ENCODE data around the gene HELZ.
"Not testable (repeated sequence)": the region's sequence is repeated elsewhere in the genome, so short reads cannot be mapped to it uniquely, and the experiment has no call there.

Gene HELZ

DNA sequence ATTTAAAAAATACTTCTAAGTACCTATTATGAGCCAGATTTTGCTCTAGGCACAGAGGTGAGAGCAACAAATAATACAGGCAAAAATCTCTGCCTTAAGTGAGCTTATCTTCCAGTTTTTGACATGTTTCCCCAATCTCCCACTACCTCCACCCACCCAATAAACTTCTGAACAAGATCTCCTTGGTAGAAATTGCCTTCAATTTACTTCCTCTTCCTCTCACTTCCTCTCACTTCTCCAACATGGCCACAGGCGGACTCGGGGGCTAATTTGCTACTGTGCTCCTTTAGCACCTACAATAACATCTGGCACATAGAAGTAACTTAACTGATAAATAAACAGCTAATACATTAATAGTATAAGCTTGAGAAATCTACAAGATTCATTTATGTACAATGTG, 118.0 kb downstream of the HELZ start:
- FAIRE-seq (no peak), DNase-seq (ENCODE audit: insufficient read length, low spot score) (no peak)

DNA sequence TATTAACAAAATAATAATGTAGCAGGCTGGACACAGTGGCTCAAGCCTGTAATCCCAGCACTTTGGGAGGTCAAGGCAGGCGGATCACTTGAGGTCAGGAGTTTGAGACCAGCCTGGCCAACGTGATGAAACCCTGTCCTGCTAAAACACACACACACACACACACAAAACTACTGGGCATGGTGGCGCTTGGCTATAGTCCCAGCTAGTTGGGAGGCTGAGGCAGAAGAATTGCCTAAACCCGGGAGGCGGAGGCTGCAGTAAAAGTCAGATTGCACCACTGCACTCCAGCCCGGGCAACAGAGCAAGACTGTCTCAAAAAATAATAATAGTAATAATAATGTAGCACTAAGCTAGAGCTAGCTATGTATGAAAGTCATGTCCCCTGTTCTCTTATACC, 118.5 kb downstream of the HELZ start:
- not testable (repeated sequence) for DNase-seq (ENCODE audit: insufficient read length, low spot score); FAIRE-seq

DNA sequence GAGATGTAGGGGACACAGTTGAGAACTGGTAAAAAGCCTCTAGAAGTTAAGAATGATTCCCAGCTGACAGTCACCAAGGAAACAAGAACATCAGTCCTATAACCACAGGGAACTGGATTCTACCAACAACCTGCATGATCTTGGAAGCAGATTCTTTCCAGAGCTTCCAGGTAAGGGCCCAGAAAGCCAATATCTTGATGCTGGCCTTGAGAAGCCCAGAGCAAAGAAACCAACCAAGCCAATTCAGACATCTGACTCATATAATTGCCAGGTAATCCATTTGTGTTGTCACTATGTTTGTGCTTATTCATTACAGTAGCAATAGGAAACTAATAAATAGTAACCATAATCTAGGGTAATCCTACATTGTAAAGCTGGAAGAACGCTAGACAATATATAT, 119.1 kb downstream of the HELZ start:
- DNase-seq (ENCODE audit: insufficient read length, low spot score): no peak
- no peak for FAIRE-seq

DNA sequence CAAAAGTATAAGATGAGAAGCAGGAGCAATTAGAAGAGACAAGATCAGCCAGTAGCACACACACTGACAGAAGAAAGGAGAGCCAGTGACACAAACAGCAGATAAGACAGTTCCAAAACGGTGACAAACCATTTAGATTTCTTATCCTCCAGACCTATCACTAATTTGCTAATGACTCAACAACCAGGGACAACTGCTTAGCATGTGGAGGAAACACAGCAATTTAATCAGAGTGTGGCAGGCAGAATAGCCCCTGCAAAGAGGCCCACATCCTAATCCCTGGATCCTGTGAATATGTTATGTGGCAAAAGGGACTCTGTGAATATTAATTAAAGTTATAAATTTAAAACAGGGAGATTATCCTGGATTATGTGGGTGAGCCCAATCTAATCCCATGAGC, 119.6 kb downstream of the HELZ start:
- no peak for FAIRE-seq

DNA sequence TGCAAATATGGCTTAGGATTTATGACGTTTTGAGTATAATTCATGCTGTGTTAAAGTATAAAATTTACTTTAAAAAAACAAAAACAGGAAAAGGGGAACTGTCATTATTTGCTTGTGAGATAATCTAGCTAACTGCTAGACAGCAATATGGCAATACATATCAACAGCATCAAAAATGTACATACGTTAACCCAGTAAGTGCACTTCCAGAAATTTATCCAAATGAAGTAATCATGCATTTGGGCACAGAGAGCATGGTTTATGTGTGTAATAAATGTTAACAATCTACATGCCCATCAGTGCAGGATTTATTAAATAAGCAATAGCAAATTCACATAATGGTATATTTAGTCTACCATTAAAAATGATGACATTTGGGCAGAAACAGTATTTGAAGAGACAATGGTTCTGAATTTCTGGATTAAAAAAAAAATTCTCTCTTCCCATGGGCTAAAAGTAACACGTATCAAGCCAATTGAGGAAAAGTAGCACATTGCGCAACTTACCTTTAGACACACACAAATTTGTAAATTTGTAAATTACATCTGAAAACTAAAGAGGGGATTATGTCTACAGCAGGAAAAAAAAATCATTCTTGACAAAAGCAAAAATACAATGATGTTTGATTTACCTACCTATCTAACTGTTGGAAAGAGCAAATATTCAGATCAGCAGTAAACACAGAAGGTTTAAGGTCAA, 120.4 kb downstream of the HELZ start:
- FAIRE-seq (no peak), DNase-seq (ENCODE audit: insufficient read length, low spot score) (no peak)

More for the DNA sequence above, 119.6 kb downstream of the HELZ start:
- no peak for DNase-seq (ENCODE audit: insufficient read length, low spot score)

DNA sequence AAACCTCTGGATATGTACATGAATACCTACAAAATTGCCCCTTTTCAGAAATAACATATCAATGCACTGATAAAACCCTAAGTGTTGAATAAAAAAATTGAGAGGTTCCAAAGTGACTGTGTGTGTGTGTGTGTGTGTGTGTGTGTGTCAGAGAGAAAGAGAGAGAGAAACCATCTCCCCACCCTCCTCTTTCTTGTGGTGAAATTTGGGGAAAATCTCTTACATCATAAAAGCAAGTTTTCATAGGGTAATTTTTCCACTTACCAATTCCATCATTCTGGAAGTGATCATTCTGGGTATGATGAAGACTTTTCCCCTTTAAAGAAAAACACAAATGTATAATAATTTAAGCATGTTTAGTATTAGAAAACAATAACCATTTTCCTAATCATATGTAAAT, 121.3 kb downstream of the HELZ start:
- no peak for FAIRE-seq
- no peak for DNase-seq (ENCODE audit: insufficient read length, low spot score)

DNA sequence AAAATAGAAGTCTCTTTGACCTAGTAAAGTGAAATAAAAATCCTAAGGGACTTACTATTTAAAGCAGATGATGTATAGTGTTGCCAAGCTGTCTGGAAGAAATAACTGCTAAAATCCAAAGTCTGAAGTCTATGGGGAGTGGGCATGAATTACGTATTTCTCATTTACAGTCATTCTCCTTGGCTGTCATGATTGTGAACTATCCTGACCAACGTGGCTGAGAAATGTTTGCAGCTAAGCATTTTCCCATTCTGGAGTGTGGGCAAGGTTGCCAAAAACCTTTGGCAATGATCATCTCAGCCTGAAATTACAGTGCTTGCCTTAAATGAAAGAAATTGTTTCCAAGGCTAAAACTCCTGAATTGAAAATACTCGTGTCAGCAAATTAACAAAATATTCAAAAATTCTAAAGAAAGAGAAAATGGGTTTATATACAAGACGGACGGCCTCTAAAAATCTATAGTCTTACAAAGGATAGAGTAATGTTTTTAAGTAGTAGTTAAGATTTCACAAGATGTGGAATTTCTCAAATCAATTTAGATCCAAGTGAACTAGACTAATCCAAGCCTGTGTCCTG, 123.6 kb downstream of the HELZ start:
- no peak for DNase-seq (ENCODE audit: insufficient read length, low spot score)
- no peak for FAIRE-seq

DNA sequence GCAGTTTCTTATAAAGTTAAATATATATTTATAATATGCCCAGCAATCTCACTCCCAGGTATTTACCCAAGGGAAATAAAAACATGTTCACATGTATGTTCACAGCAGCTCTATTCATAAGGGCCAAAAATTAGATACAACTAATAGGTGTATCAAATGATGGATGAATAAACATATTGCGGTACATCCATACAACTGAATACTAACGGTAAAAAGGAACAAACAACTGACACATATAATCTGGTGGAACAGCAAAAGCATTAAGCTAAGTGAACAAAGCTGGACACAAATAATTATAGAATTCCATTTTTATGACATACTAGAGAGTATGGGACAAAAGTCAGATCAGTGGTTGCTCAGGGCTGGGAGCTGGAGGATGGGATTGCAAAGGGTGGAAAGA, 125.9 kb downstream of the HELZ start:
- FAIRE-seq (peak; percentile 80), DNase-seq (ENCODE audit: insufficient read length, low spot score) (no peak)

DNA sequence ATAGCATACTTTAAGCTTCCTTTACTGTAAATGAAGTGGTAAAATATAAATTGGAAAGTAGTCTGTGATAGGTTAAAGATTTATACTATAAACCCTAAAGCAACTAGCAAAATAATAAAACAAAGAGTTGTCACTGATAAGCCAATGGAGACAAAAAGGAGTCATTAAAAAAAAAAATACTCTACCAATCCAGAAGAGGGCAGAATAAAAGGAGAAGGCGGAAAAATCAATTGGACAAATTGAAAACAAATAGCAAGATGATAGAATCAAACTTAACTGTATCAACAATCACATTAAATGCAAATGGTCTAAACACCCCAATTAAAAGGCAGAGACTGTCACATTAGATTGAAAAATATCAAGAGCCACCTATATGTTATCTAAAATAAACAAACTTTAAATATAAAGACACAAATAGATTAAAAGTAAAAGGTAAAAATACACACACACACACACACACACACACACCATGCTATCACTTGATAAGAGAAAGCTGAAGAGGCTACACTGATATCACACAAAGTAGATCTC, 128.9 kb downstream of the HELZ start:
- DNase-seq (ENCODE audit: insufficient read length, low spot score) (no peak), FAIRE-seq (peak; percentile 16)

DNA sequence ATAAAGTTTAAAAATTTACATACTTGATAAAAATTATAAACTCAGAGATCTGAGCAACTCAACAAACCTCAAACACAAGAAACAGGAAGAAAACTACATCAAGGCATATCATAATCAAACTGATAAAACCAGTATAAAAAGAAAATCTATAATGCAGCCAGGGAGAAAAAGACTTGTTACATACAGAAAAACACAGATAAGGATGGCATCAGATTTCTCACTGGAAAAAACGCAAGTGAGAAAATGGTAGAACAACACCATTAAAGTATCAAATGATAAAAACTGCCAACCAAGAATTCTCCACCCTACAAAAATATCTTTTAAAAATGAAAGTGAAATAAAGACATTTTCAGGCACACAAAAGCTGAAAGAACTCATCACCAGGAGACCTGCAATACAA, 129.6 kb downstream of the HELZ start:
- DNase-seq (ENCODE audit: insufficient read length, low spot score): no peak
- no peak for FAIRE-seq

DNA sequence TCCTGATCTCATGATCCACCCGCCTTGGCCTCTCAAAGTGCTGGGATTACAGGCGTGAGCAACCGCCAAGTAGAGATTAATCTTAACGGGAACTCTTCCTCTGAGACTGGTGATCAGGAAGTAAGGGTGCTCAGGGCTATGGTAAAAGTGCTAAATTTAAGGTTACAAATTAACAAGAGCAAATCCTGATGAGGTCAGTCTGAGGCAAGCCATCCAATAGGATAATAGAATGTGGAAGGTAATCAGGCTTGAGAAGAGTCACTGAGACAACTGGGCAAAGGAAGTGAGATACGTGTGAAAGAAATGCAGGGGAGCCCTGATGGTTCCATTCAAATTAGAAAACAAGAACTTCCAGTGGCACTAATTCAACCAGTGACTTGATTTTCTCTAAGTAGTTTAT, 131.5 kb downstream of the HELZ start:
- no peak for FAIRE-seq
- DNase-seq (ENCODE audit: insufficient read length, low spot score): no peak

DNA sequence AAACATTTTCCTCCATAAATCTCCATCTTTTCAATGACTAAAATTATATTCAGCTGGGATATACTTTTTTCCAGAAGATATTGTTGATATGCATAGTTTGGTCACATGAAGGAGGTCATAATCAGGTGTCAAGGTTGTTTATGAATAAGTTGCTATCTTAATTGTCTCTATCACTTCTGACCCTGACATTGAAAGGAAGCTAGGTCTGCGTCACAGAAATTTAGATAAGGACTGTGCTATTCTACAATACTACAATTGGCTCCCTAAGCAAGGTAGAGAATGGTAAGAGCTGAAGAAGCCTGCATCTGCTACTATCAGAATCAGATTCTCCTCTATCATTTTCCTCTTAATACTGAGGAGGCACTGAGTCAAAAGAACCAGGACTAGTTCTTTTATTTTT, 133.2 kb downstream of the HELZ start:
- FAIRE-seq: no peak
- no peak for DNase-seq (ENCODE audit: insufficient read length, low spot score)

DNA sequence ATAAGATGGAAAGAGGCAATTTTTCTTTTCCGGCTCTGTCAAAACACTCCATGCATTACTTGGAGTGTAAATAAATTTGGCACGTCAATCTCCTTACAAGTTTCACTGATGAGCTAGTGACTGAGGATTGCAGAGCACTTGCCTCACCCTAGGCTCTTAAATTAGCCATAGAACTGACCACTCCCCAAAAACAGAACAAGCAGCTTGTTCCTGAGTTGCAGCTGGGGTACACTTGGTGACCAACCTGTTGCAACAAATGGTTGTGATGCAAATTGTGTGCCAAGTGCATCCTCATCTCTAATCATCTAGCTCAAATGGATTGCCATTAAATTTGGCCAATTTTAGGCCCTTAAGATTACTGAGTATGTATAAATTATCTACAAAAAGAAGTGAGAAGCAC, 133.7 kb downstream of the HELZ start:
- no peak for FAIRE-seq
- DNase-seq (ENCODE audit: insufficient read length, low spot score): no peak

DNA sequence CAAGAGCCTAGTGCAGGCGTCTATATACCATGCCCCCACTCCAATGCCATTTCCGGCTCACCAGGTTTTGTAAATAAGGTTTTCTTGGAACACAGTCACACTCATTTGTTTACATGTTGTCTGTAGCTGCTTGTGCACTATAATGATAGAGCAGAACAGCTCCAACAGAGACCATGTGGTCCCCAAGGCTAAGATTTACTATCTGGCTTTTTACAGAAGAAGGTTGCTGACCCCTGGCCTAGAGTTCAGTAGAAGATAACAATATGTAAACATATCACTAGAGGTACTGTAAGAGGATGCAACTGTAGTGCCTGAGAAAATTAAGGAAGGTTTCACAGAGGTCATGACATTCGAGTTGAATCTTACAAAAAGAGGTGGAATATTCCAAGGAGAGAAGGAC, 134.4 kb downstream of the HELZ start:
- FAIRE-seq: peak; percentile 49
- DNase-seq (ENCODE audit: insufficient read length, low spot score): no peak

DNA sequence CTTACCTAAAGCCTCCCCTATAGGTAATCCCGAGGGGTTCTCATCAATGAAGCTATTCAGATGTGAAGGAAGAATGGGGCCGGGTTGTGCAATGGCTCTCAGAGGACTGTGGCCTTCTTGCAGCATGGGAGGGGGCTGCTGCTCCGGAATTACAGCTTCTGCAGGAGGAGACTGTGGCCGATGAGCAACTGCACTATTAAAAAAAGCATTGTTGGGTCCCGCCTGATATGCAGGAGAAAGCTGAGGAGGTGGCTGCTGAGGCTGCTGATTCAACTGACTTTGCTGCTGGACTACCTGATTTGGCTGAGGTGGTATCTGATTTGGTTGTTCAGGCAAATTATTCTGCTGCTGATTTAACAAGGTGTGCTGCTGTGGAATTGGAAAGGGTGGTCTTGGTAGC, 135.9 kb downstream of the HELZ start:
- FAIRE-seq (peak; percentile 54), DNase-seq (ENCODE audit: insufficient read length, low spot score) (no peak)

DNA sequence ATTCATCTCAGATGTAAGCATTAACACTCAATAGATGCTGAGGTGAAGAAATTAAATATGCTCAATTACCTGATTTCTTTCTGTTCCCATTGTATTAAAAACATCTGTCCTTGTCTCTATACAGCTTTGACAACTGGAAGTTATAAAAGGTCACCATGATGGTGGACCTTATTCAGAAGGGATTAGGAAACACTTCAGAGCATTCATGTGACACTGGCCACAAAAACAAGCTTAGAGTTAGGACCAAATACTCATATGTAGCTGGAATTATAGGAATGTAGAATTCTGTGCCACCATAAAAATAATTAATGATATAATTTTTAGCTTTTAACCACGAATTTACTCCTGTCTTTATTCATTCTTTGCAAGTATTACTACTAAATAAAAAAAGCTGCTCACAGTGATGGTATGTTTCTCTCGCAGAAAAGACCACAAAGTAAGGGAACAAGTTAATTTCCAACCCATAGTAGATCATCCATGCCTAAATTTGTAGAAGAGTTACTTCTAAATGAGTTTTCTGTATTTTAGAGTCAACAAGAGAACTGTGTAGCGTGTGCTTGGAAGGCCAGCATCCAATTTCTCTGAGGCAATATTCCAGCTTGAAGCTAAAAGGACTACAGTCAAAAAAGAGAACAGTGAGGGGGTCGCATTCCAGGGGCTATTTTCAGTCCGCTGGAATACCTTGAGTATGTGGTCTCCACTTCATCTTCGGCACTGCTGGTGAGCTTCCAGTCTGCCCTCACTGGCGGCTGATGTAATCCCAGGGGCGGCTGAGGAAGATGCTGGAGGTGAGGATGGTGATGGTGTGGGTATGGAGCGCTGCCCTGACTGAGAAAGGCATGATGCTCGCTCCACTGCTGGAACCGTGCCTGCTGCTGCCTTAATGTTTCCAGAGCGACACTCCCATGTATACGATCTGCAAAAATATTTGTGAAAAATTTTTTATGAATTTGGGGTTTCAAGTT, 136.9 kb downstream of the HELZ start:
- DNase-seq (ENCODE audit: insufficient read length, low spot score) (no peak), FAIRE-seq (peak; percentile 60)

DNA sequence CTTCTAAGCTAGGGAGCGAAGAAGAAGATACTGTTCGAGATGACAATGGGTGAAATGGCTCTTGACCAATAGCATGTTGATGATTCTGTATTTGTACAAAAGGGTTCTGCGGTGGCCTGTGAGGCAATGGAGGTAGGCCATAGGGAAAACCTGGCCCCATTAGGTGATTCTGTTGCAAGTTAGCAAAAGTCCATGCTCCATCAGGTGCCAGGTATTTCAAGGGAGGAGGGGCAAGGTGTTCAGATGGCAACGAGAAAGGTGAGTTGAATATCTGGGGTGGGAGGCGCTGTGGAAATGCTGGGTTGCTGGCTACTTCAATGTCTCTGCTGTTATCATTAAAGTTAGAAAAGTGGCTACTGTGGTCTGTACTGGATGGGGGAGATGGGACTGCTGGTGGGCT, 137.8 kb downstream of the HELZ start:
- FAIRE-seq (peak; percentile 49), DNase-seq (ENCODE audit: insufficient read length, low spot score) (no peak)

DNA sequence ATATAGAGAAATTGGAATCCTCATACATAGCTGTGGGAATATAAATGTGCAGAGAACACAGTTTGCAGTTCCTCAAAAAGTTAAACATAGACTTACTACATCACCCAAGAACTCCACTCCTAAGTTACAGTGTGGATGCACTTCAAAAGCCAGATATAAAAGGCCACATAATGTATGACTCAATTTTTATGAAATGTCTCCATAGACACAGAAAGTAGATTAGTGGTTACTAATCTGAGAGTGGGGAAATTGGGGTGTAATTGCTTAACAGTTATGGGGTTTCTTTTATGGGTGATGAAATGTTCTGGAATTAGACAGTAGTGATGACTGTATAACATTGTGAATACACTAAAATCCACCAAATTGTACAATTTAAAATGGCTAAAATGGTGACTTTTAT, 139.8 kb downstream of the HELZ start:
- FAIRE-seq: no peak
- no peak for DNase-seq (ENCODE audit: insufficient read length, low spot score)

DNA sequence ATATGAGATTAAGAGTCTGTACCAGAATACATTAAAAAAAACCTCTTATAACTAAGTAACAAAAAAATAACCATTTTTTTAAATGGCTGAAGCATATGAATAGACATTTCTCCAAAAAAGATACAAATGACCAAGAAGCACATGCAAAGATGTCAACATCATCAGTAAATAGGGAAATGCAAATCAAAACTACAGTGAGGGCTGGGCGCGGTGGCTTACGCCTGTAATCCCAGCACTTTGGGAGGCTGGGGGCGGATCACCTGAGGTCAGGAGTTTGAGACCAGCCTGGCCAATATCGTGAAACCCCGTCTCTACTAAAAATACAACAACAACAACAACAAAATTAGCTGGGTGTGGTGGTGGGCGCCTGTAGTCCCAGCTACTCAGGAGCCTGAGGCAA, 140.4 kb downstream of the HELZ start:
- not testable (repeated sequence) for DNase-seq (ENCODE audit: insufficient read length, low spot score); FAIRE-seq

DNA sequence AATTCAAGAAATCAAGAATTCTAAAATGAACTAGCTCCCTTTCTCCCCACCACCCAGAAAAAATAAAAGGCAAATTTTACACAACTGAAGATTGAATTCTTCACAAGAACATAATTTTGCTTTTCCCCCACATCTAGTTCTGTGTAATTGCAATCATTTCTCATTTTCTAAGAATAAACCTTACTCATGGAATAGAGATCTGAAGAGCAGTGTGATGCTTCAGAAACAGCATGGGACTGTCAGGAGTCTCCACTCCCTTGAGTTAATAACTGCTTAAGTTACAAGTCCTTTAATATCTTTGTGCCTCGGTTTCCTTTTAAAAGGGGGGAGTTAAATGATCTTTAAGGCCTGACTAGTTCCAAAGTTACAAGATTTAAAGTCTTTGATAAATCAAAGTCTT, 147.0 kb downstream of the HELZ start:
- FAIRE-seq (no peak), DNase-seq (ENCODE audit: insufficient read length, low spot score) (no peak)

DNA sequence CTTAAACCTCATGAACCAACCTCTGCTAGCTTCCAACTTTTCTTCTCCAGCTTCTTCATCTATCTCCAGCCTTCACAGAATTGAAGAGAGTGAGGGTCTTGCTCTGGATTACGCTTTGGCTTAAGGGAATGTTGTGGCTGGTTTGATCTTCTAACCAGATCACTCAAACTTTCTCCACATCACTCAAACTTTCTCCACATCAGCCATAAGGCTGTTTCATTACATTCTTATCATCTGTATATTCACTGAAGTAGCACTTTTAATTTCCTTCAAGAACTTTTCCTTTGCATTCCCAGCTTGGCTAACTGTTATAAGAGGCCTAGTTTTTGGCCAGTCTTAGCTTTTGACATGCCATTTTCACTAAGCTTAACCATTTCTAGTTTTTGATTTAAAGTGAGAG, 148.4 kb downstream of the HELZ start:
- FAIRE-seq: no peak
- DNase-seq (ENCODE audit: insufficient read length, low spot score): no peak

Measured in HTR-8/SVneo (cell line).